ENCODE results near the gene EPB41L4B. TPM values are rescaled to one million over a fixed set of nuclear protein-coding genes. Genes with fewer than 3 reads are reported as not detected.

The EPB41L4B gene
- total RNA-seq, 2 experiments from 2014 or later = 0.74 TPM

DNA sequence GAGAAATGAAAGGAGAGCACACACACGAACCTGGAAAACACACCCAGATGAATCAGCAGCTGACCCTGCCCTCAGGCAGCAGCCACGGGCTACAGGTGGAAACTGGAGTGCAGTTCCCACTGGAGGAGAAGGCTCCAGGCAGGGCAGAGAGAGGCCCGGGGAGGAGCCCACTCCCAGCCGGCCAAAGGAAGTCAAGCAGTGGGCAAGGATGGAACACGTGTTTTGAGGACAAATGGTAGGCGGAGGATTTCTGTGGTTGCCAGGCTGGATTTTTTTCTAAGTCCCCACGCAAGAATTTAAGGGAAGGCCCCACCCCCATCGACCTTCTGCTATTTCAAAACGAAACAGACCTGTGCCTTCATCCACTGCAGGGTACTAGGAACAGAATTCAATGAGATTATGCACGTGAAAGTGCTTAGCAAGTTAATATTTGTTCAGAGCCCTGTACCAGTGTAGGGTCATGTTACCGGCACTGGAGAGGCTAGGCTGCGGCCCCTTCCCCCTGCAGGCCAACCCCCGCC, 6.8 kb downstream of the EPB41L4B start:
- Mint-ChIP-seq H3K27me3 (peaks cover 73% of the 10 kb centered on the region), H3K27ac (no peak overlapping the region), H3K4me1 (peaks cover 7% of the 10 kb centered on the region), H3K36me3 (no peaks in the 10 kb centered on the region), H3K4me3 (no peak overlapping the region), H3K9me3 (no peaks in the 10 kb centered on the region)
- no peak for DNase-seq

DNA sequence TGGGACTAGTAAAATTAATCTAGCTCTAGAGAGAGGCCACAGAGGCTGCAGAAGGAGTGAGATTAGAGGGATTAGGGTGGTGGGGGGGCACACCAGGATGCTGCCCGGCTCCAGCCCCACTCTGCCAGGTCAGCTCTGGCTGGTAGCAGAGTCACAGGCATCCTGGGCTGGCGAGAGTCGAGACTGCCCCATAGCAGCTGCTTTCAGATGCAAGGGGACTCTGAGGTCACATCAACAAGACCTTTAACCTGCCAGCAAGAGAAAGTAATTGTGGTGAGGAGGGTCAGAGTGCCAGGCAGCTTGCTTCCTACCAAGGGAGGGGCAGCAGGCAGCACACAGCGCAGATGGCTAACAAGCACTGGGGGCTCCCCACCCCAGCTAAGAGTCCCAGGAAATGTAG, 7.5 kb downstream of the EPB41L4B start:
- H3K9me3 Mint-ChIP-seq = no peaks in the 10 kb centered on the region
- H3K4me1 Mint-ChIP-seq = peaks cover 4% of the 10 kb centered on the region
- DNase-seq = no peak
- peaks cover 66% of the 10 kb centered on the region for H3K27me3 Mint-ChIP-seq
- H3K36me3 Mint-ChIP-seq = no peaks in the 10 kb centered on the region
- no peak overlapping the region for H3K27ac Mint-ChIP-seq
- no peak overlapping the region for H3K4me3 Mint-ChIP-seq

DNA sequence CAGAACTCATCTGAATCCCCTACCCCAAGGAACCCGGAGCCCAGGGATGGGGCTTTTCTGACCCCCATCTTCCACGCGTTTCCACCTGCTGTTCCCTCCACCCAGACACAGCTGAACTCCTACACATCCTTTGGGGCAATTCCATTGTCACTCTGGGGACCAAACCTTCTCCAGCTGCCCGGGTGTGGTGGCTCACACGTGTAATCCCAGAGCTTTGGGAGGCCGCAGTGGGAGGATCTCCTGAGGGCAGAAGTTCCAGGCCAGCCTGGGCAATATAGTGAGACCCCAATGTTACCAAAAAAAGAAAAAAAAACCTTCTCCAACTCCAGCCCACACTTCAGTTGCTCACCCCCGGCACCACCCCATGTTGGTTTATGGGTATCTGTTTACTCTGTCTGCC, 8.1 kb downstream of the EPB41L4B start:
- Mint-ChIP-seq H3K9me3 (no peaks in the 10 kb centered on the region), H3K27ac (no peak overlapping the region), H3K4me1 (peaks cover 4% of the 10 kb centered on the region), H3K27me3 (peaks cover 64% of the 10 kb centered on the region), H3K36me3 (no peaks in the 10 kb centered on the region), H3K4me3 (no peak overlapping the region)
- no peak for DNase-seq

DNA sequence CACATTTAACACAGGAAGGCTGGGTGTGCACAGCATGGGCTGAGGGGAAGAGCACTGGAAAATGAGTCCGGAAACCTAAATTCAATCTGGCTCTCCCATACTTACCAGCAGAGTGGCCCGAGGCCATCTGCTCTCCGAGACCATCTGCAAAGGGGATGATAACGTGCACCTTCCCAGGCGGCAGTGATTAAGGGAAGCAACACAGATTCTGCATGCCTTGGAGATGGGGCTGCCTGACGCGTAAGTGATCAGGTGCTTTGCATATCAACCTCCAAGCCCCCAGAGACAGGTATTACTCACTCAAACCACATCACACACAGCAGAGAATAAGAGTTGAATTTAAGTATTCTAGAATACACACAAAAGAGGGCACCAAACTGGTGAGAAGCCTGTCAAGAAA, 9.1 kb downstream of the EPB41L4B start:
- H3K27ac Mint-ChIP-seq = no peak overlapping the region
- H3K9me3 Mint-ChIP-seq = no peaks in the 10 kb centered on the region
- H3K27me3 Mint-ChIP-seq = peaks cover 56% of the 10 kb centered on the region
- no peak for DNase-seq
- no peaks in the 10 kb centered on the region for H3K36me3 Mint-ChIP-seq
- H3K4me1 Mint-ChIP-seq = peaks cover 4% of the 10 kb centered on the region
- no peak overlapping the region for H3K4me3 Mint-ChIP-seq

- Mint-ChIP-seq H3K9me3 (no peaks in the 10 kb centered on the region), H3K27ac (no peak overlapping the region), H3K36me3 (no peaks in the 10 kb centered on the region), H3K4me3 (no peak overlapping the region), H3K4me1 (peaks cover 4% of the 10 kb centered on the region), H3K27me3 (peaks cover 52% of the 10 kb centered on the region)
- DNase-seq = no peak
Observed at GRCh38 chr9:109311286-109311685, 9.6 kb downstream of the EPB41L4B start.

DNA sequence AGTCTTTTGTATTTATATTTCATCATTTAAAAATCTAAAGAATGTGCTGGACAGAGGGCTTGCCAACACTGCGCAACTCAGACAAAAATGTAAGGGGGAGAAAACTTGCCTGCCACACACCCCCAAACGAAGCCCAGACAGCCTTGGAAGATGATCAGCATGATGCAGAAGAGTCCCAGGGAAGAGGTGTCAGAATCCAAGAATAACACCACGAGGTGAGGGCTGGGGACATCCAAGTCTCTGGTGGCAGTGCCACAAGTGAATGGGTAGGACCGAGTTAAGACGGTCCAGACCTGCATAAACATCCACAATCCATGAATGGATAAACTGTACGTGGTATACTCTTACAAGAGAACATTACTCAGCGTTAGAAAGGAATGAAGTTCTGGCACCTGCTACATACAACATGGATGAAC, 10.4 kb downstream of the EPB41L4B start:
- peaks cover 44% of the 10 kb centered on the region for H3K27me3 Mint-ChIP-seq
- H3K36me3 Mint-ChIP-seq = no peaks in the 10 kb centered on the region

GRCh38 chr9:109309282-109309681, 11.6 kb downstream of the EPB41L4B start:
- no peak for DNase-seq
- Mint-ChIP-seq H3K4me3 (no peak overlapping the region), H3K27ac (no peak overlapping the region), H3K9me3 (no peaks in the 10 kb centered on the region), H3K4me1 (peaks cover 4% of the 10 kb centered on the region), H3K27me3 (peaks cover 37% of the 10 kb centered on the region), H3K36me3 (no peaks in the 10 kb centered on the region)

More for the DNA sequence above, 10.4 kb downstream of the EPB41L4B start:
- Mint-ChIP-seq H3K27ac (no peak overlapping the region), H3K9me3 (no peaks in the 10 kb centered on the region), H3K4me3 (no peak overlapping the region), H3K4me1 (peaks cover 4% of the 10 kb centered on the region)
- no peak for DNase-seq

- Mint-ChIP-seq H3K4me1 (peaks cover 4% of the 10 kb centered on the region), H3K27ac (no peak overlapping the region), H3K9me3 (no peaks in the 10 kb centered on the region), H3K4me3 (no peak overlapping the region), H3K36me3 (no peaks in the 10 kb centered on the region), H3K27me3 (peaks cover 23% of the 10 kb centered on the region)
- DNase-seq = no peak
Observed at GRCh38 chr9:109307380-109308240, 13.2 kb downstream of the EPB41L4B start.

- no peak overlapping the region for H3K4me3 Mint-ChIP-seq
- no peaks in the 10 kb centered on the region for H3K4me1 Mint-ChIP-seq
- no peaks in the 10 kb centered on the region for H3K36me3 Mint-ChIP-seq
- DNase-seq = no peak
- H3K27me3 Mint-ChIP-seq = peaks cover 30% of the 10 kb centered on the region
- H3K27ac Mint-ChIP-seq = no peak overlapping the region
- H3K9me3 Mint-ChIP-seq = no peaks in the 10 kb centered on the region
Observed at GRCh38 chr9:109305801-109306200, 15.1 kb downstream of the EPB41L4B start.

GRCh38 chr9:109304347-109304746, 16.5 kb downstream of the EPB41L4B start:
- no peak for DNase-seq
- Mint-ChIP-seq H3K36me3 (no peaks in the 10 kb centered on the region), H3K4me1 (no peaks in the 10 kb centered on the region), H3K27me3 (peaks cover 32% of the 10 kb centered on the region), H3K27ac (no peak overlapping the region), H3K4me3 (no peak overlapping the region), H3K9me3 (no peaks in the 10 kb centered on the region)

DNA sequence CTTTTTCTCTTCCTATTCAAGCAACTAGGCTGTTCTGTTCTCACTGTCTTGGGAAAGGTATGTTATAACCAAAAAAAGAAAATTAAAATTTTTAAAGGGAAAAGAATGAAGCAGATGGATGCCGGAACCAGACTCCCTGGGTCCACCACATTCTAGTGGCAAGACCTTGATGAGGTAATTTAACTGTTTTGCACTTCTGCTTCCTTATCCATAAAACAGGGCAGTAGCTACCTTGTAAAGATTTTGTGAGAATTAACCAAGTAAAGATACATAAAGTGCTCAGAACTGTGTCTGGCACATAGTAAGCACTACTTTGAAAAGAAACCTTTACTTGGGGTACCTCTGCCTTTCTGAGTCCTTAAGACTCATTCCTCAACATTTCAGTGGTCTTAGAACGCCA, 17.0 kb downstream of the EPB41L4B start:
- H3K27ac Mint-ChIP-seq = no peak overlapping the region
- no peak for DNase-seq
- peaks cover 32% of the 10 kb centered on the region for H3K27me3 Mint-ChIP-seq
- H3K4me1 Mint-ChIP-seq = no peaks in the 10 kb centered on the region
- H3K9me3 Mint-ChIP-seq = no peaks in the 10 kb centered on the region
- H3K4me3 Mint-ChIP-seq = no peak overlapping the region
- H3K36me3 Mint-ChIP-seq = no peaks in the 10 kb centered on the region

- no peaks in the 10 kb centered on the region for H3K9me3 Mint-ChIP-seq
- H3K27me3 Mint-ChIP-seq = peaks cover 29% of the 10 kb centered on the region
- no peak for DNase-seq
- H3K4me3 Mint-ChIP-seq = no peak overlapping the region
- H3K36me3 Mint-ChIP-seq = no peaks in the 10 kb centered on the region
- no peak overlapping the region for H3K27ac Mint-ChIP-seq
- peaks cover 2% of the 10 kb centered on the region for H3K4me1 Mint-ChIP-seq
Observed at GRCh38 chr9:109302606-109303005, 18.3 kb downstream of the EPB41L4B start.

GRCh38 chr9:109301012-109301411, 19.8 kb downstream of the EPB41L4B start:
- H3K4me3 Mint-ChIP-seq = no peak overlapping the region
- DNase-seq = no peak
- no peak overlapping the region for H3K27ac Mint-ChIP-seq
- H3K4me1 Mint-ChIP-seq = peaks cover 3% of the 10 kb centered on the region
- H3K9me3 Mint-ChIP-seq = peaks cover 2% of the 10 kb centered on the region
- no peaks in the 10 kb centered on the region for H3K36me3 Mint-ChIP-seq
- H3K27me3 Mint-ChIP-seq = peaks cover 34% of the 10 kb centered on the region

DNA sequence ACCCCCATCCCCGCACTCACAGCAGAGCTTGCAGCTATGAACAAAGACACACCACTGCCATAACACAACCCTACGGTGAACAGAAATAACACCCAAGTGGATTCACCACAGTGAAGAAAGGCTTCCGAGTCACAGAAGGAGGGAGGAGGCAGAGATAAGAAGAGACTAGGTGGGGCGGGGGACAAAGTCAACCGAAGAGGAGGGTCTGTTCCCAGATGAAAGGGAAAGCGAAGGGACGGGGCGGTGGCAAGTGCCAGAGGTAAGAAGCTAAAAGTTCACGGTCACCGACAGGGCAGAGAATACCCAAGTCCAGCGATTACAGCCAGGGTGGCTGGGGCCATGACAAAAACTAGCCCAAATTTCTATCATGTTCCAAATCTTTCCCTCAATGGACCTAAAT, 21.0 kb downstream of the EPB41L4B start:
- Mint-ChIP-seq H3K4me3 (no peak overlapping the region), H3K27ac (no peak overlapping the region), H3K9me3 (peaks cover 2% of the 10 kb centered on the region), H3K27me3 (peaks cover 34% of the 10 kb centered on the region), H3K36me3 (no peaks in the 10 kb centered on the region), H3K4me1 (peaks cover 10% of the 10 kb centered on the region)
- DNase-seq = no peak

DNA sequence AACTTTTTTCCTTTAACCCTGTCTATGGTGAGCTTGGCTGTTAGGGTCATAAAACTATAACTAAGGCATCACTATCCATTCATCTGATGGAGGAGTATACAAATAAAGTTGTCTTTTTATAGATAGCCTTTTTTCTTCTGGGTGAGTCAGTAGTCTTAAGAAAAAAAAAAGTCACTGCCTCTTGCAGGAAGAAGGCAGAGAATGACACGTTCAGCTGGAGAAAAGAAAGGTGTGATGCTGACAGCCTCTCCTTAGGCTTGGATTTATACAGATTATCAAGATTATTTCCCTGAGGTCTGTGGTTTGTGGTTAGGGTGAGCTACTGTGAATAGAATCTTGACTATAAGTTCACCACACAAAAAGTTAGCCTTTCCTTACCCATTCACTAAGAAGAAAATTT, 23.0 kb downstream of the EPB41L4B start:
- Mint-ChIP-seq H3K27me3 (peaks cover 34% of the 10 kb centered on the region), H3K27ac (no peak overlapping the region), H3K4me1 (peaks cover 10% of the 10 kb centered on the region), H3K36me3 (no peaks in the 10 kb centered on the region), H3K4me3 (no peak overlapping the region), H3K9me3 (peaks cover 2% of the 10 kb centered on the region)
- no peak for DNase-seq
